Hematopoietic multipotent progenitor cell treated with erythropoietin and hydrocortisone succinate and interleukin-3 and kit ligand, for 17 days (in vitro differentiated cells): ENCODE data around the gene IER5L.
"Not testable (repeated sequence)": the region's sequence is repeated elsewhere in the genome, so short reads cannot be mapped to it uniquely, and the experiment has no call there.

Experiments used
- DNase-seq: peaks from one replicate; pipeline ENCODE4 v3.0.0-alpha.2; 2015; ENCODE audit warnings: low spot score

Gene IER5L

DNA sequence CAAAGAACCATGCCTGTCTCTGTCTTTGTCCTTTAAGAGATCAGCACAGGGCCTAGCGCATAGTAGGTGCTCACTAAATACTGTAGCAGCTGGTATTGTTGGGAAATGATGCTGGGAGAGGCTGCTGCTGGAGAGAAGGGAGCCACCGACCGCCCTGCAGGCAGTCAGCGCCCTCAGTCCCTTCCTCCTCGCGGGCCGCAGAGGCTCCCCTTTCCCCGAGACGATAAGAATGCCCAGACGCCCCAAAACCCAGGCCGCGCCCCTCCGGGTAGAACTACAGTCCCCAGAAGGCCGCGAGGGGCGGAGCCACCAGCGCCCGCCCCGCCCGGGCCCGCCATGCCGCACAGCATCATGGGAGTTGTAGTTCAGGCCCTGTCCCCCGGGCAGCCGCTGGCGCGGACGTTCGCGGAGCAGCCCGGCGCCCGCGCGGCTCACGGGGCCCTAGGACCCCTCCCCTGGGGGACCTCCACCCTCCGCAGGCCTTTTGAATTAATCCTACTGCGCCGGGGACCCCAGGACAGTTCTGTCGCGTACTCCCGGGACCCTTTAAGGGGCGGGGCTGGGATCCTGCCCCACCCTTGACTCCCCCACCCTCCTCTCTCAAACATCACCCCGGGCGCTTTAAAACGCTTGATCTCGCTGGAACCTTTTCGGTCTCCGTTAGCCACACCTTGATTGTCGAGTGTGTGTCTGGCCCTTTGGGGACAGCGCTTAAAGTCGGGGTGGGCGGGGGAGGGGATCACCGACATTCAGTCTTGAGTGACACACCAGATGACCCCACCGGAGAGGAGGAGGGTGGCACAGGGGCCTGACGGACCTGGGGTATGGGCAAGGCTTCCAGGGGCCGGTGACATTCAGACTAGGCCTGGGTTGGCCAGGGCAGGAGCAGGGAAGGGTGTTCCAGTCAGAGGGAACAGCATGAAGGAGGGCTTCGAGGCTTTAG is 24.8 kb upstream of the IER5L start:
- peak; percentile 80 for DNase-seq

DNA sequence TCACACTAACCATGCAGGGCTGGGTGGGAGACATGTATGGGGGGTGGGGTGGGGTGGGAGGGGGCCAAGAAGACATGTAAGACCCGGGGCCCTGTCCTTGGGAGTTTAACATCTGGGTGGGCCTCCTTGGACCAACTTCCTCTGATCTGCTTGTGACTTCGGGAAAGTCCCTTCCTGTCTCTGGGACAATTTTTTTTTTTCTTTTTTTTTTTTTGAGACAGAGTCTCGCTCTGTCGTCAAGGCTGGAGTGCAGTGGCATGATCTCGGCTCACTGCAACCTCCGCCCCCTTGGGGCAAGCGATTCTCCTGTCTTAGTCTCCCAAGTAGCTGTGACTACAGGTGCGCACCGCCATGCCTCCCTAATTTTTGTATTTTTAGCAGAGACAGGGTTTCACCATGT is 23.8 kb upstream of the IER5L start:
- DNase-seq = no peak

DNA sequence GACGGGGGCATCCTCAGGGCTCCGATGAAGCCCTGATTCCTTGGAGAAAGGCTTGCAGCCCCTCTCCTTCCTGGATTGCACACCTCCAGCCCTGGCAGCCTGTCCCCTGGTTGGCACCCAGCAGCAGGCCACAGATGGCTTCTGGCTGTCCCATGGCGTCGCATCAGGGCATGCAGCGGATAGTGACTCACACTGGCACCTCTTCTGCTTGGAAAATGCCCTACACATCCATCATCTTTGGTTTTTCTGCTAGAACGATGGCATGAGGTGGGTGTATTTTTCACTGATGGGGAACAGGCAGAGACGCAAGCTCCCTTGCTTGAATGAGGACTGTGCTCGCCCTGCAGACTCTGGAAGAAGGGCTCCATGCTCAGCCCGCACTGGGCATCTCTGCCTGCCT is 23.2 kb upstream of the IER5L start:
- DNase-seq = no peak

DNA sequence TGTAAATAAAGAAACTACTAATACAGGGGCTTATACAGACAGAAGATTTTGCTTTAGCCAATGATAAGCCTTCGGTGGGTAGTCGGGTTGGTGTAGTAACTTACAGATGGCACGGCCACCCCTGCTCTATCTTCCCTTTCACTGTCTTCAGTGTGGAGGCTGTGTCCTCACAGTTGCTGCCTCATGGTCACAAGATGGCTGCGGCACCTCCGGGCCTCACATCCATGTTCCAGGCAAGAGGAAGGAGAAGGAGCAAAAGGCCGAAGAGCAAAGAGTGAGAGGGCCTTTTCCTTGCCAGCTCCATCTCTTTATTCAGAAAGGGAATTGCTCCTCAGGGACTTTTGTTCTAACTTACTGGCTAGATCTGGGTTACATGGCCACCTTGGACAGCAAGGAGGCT is 22.2 kb upstream of the IER5L start:
- no peak for DNase-seq

DNA sequence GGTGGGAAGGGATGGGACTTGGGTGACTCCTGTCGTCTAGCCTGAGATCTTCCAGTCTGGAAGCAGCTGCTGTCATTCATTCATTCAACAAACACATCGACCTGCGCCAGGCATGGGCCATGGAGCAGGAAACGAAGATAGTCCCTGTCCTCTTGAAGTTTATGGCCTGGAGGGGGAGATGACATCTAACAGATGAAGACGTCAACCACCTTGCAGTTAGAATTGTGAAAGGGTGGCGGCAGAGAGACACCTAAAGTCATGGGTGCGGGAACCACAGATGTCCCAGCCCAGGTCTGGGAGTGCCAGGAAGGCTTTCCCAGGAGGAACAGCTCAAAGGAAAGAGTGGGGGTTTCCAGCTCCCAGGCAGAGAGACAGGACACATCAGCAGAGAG is 21.0 kb upstream of the IER5L start:
- DNase-seq = no peak

DNA sequence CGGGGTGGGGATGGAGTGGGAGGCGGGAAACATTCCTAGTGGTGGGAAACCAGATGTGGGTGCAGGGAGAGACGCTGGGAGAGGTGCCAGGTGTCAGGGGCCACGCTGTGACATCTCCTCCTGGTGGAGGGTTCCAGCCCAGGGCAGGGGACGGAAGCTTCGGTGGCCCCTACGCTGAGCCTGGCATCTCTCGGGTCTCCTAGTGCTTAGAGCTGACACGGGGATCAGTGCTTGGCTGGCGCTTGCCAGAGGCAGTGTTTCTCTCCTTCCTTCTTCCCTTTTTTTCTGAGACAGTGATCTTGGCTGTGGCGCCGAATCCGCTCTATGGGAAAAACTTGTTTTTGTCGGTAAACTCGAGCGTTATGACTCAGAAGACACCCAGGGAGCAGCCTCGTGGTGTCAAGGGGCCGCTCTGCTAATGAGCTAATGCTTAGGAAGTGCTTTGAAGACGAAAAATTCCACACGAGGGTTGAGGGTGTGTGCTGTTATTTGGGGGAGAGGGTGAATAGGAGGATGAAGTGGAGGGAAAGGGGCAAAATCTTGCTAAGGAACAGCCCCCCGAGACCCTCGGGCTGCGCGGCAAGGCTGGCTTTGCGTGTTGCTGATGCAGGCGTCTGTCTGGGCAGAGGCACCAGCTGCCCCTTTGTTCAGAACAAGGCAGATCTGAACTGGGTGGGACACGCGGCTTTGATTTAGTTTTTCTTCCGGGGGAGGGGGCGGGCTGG is 20.4 kb upstream of the IER5L start:
- no peak for DNase-seq

DNA sequence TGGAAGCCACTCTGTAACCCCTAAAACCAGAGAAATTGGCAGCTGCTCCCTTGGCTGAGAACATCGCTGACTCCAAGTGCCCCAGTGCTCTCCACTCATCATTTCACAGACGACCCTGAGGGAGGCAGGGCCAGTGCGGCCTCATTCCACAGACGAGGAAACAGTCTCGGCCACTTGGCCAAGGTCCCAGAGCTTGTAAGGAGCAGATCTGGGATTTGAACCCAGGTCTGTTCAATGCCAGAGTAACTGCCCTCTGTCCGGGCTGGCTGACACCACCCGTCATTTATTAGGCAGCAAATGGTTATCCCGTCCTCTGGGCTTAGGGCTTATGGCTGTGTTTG is 19.9 kb upstream of the IER5L start:
- DNase-seq = no peak

DNA sequence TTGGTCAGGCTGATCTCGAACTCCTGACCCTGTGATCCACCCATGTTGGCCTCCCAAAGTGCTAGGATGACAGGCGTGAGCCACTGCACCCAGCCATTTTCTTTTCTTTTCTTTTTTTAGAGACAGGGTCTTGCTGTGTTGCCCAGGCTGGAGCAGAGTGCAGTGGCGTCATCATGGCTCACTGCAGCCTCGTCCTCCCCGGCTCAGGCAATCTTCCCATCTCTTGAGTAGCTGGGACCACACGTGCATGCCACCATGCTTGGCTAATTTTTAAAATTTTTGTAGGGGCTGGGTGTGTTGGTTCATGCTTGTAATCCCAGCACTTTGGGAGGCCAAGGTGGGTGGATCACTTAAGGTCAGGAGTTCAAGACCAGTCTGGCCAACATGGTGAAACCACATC is 19.0 kb upstream of the IER5L start:
- DNase-seq = not testable (repeated sequence)

DNA sequence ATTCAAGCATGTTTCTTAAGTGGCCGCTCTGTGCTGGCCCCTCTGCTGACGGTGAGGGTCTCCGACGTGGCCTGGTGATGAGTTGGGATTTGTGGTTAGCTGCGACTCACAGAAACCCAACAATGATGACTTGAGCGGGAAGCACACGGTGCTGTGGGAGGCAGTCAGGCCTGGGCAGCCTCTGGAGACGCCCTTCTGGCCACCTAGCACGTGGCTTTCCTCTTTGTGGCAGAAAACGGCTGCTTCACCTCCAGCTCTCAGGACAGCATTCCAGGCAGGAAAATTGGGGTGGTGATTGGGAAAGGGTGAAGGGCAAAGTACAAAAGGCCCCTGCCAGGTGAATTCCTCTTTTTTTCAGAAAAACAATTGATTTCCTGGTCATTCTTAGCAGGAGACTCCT is 17.5 kb upstream of the IER5L start:
- no peak for DNase-seq

DNA sequence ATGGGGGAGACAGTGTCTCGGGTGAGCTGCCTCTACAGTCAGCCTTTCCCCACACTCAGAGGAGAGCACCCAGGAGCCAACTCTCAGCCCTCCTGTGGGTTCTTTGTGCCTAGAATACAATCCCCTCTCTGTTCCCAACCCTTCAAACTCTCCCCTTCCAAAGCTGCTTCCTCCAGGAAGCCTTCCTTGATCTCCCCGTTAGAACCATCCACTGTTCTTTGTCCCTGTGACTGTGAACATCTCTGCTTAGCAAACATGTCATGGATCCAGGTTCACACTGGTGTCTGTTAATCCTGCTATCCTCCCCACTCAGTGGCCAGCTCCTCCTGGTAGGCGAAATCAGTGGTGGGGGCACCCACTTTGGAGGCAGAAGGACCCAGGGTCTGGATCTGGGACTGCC is 16.2 kb upstream of the IER5L start:
- no peak for DNase-seq

DNA sequence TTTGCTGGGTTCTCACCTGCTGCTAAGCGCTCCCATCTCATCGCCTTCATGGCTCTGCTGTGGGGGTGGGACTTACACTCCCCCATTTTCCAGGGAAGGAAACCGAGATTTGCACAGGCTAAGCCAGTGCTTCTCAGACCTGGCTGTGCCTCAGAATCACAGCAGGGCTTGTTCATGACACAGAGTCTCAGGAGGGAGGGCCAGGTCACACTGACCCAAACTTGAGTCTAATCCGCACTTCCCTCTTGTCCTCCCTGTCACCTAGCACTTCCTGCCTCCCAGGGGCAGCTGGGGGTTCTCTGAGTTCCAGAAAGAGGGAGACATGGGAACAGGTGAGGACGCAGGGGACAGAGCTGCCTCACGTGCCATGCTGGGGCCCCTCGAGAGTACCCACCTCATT is 15.6 kb upstream of the IER5L start:
- no peak for DNase-seq

DNA sequence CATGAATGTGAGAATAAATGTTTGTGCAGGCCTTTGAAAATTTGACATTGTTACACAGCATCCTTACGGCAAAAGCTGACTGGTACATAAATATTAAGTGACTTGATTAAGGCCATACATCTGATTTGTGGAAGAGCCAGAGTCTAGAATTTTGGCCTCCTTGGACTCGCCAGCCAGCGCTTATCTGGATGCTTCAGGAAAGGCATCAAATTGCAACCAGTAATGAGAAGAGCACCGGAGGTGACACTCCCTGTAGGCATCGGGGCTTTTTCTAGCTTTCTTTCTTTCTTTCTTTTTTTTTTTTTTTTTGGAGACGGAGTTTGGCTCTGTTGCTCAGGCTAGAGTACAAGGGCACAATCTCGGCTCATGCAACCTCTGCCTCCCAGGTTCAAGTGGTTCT is 13.2 kb upstream of the IER5L start:
- no peak for DNase-seq

DNA sequence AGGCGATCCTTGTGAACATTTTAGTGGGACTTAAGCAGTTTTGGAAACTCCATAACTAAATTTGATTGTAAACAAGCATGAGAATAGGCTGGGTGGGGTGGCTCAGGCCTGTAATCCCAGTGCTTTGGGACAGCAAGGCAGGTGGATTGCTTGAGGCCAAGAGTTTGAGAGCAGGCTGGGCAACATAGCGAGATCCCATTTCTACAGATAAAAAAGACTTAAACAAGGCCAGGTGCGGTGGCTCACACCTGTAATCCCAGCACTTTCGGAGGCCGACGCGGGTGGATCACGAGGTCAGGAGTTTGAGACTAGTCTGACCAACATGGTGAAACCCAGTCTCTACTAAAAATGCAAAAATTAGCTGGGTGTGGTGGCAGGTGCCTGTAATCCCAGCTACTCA is 11.9 kb upstream of the IER5L start:
- not testable (repeated sequence) for DNase-seq

DNA sequence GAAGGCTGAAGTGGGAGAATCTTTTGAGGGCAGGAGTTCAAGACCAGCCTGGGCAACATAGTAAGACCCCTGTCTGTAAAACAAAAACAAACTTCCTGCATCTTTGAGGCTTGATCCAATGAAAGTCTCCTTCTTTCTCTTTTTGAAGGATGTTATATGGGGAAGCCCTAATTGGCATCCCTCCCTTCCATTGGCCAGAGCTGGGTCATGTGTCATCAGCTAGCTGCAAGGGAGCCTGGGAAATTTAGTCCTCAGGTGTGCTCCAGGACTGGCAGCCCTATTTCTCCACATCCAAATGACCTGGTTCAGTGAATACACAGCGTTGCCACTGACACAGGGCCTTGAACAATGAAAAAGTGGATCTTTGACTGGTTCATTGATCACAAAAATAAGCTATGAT is 9.0 kb upstream of the IER5L start:
- no peak for DNase-seq

DNA sequence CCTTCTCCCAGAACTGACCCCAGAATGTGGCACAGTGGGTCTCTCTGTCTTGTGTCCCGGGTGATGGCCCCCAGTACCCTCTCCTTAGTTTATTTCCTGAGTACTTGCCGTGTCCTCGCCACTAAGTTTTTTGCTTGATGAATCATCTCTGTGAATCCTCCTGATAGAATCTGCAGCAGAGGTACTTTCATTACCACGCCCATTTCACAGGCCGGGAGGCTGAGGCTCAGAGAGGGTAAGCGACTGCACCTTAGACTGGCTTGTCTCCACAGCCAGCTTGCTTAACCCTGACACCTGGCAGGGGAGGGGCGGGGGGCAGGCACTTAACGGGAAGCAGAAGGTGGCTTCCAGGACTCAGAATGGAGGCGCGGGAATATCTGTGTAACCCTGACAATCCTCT is 7.9 kb upstream of the IER5L start:
- no peak for DNase-seq

DNA sequence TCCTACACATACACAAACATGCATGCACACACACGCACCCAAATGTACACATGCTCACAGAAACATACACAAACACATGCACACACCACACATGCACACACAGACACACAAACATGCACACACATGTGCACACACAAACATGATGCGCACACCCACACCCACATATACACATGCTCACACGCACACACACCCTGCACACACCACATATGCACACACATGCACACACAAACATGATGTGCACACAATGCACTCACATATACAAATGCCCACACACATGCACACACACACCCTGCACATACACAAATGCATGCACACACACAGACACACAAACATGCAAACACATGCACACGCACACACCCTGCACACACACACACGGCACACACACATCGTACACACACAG is 7.3 kb upstream of the IER5L start:
- DNase-seq = no peak

DNA sequence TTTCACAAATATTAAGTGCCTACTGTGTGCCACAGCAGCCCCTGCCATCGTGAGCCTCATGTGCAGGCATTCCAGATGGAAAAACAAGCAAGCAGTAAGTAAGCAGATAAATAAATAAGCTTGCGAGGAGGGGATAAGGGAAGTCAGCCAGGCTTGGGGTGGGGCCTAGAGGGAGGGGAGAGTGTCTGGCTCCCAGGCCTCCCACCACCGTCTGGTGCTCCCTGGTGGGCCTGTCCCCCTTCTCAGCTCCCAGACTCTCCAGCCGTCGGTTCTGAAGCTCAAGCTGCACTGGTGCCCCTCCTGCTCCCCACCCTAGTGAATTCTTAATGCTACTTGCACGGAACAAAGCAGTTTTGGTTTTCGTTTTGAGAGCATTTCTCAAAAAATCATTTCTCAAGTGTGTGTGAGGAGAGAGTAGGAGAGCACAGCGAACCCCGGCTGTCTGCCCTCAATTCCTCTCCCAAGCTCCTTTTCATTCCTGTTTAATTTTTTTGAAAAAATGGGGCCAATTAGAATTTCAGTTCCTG is 6.6 kb upstream of the IER5L start:
- no peak for DNase-seq

DNA sequence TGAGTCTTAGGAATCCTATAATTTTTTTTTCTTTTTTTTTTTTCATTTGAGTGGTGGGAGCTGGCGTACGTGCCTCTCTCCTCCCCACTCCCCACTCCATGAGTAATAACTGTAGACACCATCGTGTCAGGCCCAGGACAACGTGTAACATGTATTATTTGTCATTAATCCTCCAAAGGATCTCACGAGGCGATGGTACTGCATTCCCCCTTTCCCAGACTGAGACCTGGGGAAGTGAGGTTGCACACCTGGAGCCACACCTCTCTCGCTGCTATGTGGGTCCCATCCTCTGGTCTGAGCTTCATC is 6.1 kb upstream of the IER5L start:
- no peak for DNase-seq

DNA sequence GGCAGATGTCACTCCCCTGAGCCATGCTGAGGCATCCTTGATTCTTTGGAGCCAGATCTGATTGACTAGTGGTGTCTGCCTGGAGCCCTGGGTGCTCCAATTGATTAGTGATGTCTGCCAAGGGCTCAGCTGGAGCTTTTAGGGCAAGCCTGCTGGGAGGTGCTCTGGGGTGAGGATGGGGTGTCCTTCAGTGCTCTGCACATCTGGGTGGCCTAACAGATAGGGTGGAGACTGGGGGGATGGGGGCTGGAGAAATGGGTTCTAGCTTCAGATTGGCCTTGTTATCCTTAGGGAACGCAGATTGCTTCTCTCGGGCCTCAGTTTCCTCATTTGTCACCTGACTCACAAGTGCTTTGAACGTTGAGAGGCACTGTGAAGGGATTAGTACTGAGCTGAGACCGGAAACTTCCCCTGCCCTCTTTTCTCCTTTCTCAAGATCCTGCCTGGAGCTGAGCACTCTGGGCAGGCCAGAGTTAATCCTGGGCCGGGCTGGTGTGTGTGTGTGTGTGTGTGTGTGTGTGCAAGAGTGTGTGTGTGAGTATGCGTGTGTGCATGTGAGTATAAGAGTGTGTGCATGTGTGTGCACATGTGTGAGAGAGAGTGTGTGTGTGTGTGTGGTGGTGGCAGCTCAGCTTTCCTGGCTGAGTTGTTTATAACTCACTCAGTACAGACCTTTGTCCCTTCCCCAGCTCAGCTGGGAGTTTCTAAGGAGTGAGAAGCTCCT is 5.6 kb upstream of the IER5L start:
- DNase-seq = no peak

DNA sequence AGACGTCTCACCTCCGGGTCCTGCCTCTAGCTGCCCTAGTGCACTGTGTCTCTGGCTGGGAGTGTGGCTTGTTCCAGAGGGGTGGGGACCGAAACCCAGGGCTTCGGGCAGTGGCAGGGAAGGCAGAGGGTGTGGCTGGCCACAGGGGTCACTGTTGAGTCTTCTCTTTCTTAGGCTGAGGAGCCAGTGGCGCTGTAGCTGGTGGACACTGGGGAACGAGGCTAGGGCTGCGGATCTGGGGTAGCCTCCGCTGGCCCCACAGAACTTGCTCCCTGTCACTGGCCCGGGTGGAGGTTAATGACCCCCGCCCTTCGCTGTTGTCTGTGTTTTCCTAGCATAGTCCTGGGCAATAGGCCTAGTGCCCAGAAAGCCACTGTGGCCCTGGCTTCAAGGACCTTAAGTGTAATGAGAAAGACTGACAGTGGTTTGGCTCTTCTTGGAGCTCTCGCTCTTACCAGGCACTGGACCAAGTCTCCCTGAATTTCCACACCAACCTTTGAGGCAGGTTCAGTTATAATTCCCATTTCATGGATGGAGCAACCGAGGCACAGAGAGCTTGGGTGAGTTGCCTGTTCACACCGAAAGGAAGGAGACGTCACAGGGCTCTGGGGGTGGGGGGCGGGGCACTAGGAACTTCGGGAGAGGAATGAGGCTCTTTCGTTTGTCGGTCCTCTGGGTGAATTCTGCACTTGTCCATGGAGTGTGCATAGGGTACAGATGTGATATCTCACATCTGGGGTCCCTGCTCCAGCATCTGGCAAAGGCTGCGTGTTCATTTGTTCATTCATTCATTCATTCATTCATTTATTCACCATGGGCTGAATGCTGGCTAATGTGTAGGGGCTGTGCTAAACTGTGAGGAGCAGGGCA is 4.8 kb upstream of the IER5L start:
- no peak for DNase-seq

DNA sequence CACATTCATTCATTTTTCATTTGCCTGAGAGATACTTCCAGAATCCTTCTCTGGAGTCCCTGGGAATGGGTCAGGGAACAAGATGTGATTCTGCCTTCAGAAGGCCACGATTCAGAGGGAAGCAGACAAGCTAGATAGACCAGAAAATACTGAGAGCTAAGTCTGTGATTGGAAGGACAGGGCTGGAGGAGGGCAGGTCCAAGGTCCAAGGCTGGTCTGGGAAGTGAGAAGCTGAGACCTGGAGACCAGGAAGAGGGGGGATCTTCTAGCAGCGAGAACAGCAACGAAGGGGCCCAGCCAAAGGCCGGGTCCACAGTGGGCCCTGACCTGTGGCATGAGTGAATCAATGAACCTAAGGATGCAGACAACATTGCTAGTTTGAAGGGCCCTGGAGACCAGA is 4.1 kb upstream of the IER5L start:
- no peak for DNase-seq

DNA sequence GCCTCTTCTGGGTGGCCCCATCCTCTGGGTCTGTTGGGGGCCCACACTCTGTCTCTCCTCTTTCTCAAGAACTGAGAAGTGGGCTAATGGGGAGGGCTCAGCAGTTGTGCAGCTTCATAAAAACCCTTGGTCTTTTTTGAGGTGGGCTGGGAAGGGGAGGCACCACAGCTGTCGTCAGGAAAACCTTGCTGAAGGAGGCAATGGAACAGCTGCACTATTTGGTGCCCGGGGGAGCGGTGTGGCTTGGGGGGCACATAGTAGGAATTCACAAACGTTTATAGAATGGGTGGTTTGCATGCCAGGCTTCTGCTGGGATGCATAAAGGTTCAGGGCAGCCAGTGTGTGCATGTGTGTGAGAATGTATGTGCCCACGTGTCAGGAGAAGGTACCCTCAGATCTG is 3.2 kb upstream of the IER5L start:
- DNase-seq = no peak
